Measurements from ENCODE around the gene C19orf25. TPM values are rescaled to one million over a fixed set of nuclear protein-coding genes. Genes with fewer than 3 reads are reported as not detected.

C19orf25 gene
- total RNA-seq, 2 donors from 2014 or later: 54.0 to 93.0 TPM

- no peak for TF ChIP-seq POLR2AphosphoS5 (IDR thresholded peaks at IDR 0.05)
- TF ChIP-seq POLR2A (IDR thresholded peaks at IDR 0.05): no peak
- TF ChIP-seq, protein P1, sequence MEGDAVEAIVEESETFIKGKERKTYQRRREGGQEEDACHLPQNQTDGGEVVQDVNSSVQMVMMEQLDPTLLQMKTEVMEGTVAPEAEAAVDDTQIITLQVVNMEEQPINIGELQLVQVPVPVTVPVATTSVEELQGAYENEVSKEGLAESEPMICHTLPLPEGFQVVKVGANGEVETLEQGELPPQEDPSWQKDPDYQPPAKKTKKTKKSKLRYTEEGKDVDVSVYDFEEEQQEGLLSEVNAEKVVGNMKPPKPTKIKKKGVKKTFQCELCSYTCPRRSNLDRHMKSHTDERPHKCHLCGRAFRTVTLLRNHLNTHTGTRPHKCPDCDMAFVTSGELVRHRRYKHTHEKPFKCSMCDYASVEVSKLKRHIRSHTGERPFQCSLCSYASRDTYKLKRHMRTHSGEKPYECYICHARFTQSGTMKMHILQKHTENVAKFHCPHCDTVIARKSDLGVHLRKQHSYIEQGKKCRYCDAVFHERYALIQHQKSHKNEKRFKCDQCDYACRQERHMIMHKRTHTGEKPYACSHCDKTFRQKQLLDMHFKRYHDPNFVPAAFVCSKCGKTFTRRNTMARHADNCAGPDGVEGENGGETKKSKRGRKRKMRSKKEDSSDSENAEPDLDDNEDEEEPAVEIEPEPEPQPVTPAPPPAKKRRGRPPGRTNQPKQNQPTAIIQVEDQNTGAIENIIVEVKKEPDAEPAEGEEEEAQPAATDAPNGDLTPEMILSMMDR (IDR thresholded peaks at IDR 0.05): no peak
- Histone ChIP-seq H3K27ac (no peak overlapping the region), H3K27me3 (replicated peaks; ENCODE audit: insufficient read depth) (peaks cover 38% of the 10 kb centered on the region), H3K9me3 (no peaks in the 10 kb centered on the region), H3K4me1 (replicated peaks) (peaks cover 22% of the 10 kb centered on the region), H3K4me3 (peak overlapping the region in 1 of 2 donors; percentile 8), H3K36me3 (no peaks in the 10 kb centered on the region)
- intact Hi-C loops (cut with DNase I): no loop called here
- 14% methylated on average over 41 of the region's 49 CpGs for WGBS
- DNase-seq (ENCODE audit: low spot score): no peak
Observed at GRCh38 chr19:1468274-1468820, 10.7 kb downstream of the C19orf25 start.

DNA sequence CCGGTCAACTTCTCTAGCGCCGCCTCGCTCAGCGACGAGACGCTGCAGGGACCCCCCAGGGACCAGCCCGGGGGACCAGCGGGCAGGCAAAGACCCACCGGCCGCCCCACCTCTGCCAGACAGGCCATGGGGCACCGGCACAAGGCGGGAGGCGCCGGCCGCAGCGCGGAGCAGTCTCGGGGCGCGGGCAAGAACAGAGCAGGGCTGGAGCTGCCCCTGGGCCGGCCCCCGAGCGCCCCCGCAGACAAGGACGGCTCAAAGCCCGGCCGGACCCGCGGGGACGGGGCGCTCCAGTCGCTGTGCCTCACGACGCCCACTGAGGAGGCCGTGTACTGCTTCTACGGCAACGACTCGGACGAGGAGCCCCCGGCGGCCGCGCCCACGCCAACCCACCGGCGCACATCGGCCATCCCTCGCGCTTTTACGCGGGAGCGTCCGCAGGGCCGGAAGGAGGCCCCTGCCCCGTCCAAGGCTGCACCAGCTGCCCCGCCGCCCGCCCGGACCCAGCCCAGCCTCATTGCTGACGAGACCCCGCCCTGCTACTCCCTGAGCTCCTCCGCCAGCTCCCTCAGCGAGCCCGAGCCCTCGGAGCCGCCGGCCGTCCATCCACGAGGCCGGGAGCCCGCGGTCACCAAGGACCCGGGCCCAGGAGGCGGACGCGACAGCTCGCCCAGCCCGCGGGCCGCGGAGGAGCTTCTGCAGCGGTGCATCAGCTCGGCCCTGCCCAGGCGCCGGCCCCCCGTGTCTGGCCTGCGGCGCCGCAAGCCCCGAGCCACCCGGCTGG is 11.3 kb downstream of the C19orf25 start:
- Histone ChIP-seq H3K36me3 (no peaks in the 10 kb centered on the region), H3K27ac (no peak overlapping the region), H3K4me1 (replicated peaks) (peaks cover 22% of the 10 kb centered on the region), H3K27me3 (replicated peaks; ENCODE audit: insufficient read depth) (peaks cover 36% of the 10 kb centered on the region), H3K9me3 (no peaks in the 10 kb centered on the region), H3K4me3 (no peak overlapping the region)
- WGBS: 12% methylated on average over 48 of the region's 92 CpGs
- no peak for DNase-seq (ENCODE audit: low spot score)
- intact Hi-C loops (cut with DNase I): no loop called here
- no peak for TF ChIP-seq POLR2AphosphoS5 (IDR thresholded peaks at IDR 0.05)
- TF ChIP-seq, protein P1 (IDR thresholded peaks at IDR 0.05): no peak
- no peak for TF ChIP-seq POLR2A (IDR thresholded peaks at IDR 0.05)

GRCh38 chr19:1467215-1467489 is 11.9 kb downstream of the C19orf25 start:
- DNase-seq (ENCODE audit: low spot score): no peak
- no peaks in the 10 kb centered on the region for H3K36me3 ChIP-seq
- H3K27me3 ChIP-seq (replicated peaks; ENCODE audit: insufficient read depth): peaks cover 36% of the 10 kb centered on the region
- H3K4me1 ChIP-seq (replicated peaks): peaks cover 22% of the 10 kb centered on the region
- H3K9me3 ChIP-seq: no peaks in the 10 kb centered on the region
- TF ChIP-seq, protein P1 (IDR thresholded peaks at IDR 0.05): no peak
- intact Hi-C loops (cut with DNase I): no loop called here
- WGBS: 1% methylated on average over 12 of the region's 36 CpGs
- H3K4me3 ChIP-seq: no peak overlapping the region
- no peak overlapping the region for H3K27ac ChIP-seq

DNA sequence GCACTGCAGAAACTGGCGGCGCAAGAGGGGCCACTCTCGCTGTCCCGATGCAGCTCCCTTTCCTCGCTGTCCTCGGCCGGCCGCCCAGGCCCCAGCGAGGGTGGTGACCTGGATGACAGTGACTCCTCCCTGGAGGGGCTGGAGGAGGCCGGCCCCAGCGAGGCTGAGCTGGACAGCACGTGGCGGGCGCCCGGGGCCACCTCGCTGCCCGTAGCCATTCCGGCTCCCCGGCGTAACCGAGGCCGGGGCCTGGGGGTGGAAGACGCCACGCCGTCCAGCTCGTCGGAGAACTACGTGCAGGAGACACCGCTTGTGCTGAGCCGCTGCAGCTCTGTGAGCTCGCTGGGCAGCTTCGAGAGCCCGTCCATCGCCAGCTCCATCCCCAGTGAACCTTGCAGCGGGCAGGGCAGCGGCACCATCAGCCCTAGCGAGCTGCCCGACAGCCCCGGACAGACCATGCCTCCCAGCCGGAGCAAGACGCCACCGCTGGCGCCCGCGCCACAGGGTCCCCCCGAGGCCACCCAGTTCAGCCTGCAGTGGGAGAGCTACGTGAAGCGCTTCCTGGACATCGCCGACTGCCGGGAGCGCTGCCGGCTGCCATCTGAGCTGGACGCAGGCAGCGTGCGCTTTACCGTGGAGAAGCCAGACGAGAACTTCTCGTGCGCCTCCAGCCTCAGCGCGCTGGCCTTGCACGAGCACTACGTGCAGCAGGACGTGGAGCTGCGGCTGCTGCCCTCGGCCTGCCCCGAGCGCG is 12.4 kb downstream of the C19orf25 start:
- Histone ChIP-seq H3K27me3 (replicated peaks; ENCODE audit: insufficient read depth) (peaks cover 34% of the 10 kb centered on the region), H3K36me3 (no peaks in the 10 kb centered on the region), H3K9me3 (no peaks in the 10 kb centered on the region), H3K4me3 (no peak overlapping the region), H3K4me1 (replicated peaks) (peaks cover 22% of the 10 kb centered on the region), H3K27ac (no peak overlapping the region)
- DNase-seq (ENCODE audit: low spot score): no peak
- 35% methylated on average over 56 of the region's 70 CpGs for WGBS
- TF ChIP-seq POLR2A (IDR thresholded peaks at IDR 0.05) (no peak), POLR2AphosphoS5 (IDR thresholded peaks at IDR 0.05) (no peak)
- TF ChIP-seq, protein P1 (IDR thresholded peaks at IDR 0.05): no peak
- intact Hi-C loops (cut with DNase I): no loop called here

Data from prostate gland (tissue), 2 donors.